Amniotic stem cell (primary cell): Measurements from ENCODE around the gene ZNF684.
"Not testable (repeated sequence)": the region's sequence is repeated elsewhere in the genome, so short reads cannot be mapped to it uniquely, and the experiment has no call there.

Source experiments
- DNase-seq: peaks from one replicate; lab custom pipeline; 2025; lab: John Stamatoyannopoulos, UW

ZNF684 gene

DNA sequence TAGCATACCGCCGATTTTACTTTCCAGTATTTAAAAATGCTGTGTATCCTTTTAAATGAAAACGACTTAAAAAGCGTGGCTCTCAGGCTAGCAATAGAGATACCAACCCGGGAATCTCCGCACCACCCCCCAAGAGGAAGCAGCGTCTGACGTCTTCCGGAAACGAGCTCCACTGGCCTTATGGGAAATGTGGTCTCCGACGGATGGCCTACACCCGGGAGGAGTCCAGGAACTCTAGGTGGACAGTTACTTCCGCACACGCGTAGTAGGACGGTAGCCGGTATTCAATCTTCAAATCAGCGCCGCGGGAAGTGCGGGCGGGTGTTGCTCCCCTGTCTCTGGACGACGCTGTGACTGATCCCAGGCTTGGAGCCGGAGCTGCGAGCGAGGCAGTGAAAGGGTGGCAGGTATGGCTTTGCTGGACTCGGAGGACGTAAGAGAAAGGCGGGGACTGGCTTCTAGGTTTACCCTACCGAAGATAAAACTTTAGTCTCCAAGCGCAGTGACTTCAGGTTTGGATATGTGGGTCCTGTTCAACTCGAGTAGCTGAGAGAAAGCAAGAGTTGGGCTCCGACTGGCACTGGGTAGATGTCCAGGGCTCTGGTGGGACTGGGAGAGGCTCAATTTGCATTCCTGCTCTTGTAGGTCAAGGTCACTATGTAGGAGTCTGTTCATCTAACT lies at the start of gene ZNF684:
ZNF684 (plus strand) TSS at position 257 of the 681 bp plus-strand sequence. CDS start 1,530 bp downstream, outside the sequence.
- DNase-seq: peak; percentile 89

DNA sequence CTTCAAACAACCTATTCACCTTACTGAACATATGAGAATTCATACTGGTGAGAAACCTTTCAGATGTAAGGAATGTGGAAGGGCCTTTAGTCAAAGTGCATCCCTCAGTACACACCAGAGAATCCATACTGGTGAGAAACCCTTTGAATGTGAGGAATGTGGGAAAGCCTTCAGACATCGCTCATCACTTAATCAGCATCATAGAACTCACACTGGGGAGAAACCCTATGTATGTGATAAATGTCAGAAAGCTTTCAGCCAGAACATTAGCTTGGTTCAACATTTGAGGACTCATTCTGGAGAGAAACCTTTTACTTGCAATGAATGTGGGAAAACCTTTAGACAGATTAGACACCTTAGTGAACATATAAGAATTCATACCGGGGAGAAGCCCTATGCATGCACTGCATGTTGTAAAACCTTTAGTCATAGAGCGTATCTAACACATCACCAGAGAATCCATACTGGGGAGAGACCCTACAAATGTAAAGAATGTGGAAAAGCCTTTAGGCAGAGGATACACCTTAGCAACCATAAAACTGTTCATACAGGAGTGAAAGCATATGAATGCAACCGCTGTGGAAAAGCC lies 36.0 kb upstream of the ZNF684 start:
- DNase-seq: no peak

DNA sequence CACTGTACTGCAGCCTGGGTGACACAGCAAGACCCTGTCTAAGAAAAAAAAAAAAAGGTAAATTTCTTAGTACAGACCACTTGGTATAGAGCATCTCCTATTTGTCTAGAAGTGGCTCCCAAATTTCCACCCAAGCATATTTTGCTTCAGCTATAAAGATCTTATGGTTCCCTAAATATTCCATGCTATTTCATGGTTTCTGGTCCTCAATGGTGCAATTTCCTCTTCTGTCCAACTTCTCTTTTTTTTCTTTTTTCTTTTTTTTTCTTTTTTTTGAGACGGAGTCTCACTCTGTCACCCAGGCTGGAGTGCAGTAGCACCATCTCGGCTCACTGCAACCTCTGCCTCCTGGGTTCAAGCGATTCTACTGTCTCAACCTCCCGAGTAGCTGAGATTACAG lies 28.8 kb upstream of the ZNF684 start:
- not testable (repeated sequence) for DNase-seq

DNA sequence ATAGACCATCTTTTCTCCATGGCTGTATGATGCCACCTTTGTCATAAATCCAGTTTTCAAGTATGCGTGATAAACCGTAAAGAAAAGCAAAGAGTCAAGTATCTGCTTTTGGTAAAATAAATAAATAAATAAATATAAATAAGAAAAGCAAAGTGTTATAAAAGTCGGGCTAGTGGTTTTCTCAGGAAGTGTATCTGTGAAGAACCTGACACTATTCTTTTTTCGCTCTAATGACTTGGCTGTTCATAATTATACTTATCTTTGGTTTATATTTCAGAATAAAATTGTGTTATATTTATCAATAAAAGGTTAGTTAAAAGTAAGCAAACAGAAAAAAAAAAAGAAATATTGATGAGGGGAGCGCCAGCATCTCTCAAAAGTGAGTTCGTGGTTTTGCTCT lies 23.5 kb upstream of the ZNF684 start:
- DNase-seq: no peak

DNA sequence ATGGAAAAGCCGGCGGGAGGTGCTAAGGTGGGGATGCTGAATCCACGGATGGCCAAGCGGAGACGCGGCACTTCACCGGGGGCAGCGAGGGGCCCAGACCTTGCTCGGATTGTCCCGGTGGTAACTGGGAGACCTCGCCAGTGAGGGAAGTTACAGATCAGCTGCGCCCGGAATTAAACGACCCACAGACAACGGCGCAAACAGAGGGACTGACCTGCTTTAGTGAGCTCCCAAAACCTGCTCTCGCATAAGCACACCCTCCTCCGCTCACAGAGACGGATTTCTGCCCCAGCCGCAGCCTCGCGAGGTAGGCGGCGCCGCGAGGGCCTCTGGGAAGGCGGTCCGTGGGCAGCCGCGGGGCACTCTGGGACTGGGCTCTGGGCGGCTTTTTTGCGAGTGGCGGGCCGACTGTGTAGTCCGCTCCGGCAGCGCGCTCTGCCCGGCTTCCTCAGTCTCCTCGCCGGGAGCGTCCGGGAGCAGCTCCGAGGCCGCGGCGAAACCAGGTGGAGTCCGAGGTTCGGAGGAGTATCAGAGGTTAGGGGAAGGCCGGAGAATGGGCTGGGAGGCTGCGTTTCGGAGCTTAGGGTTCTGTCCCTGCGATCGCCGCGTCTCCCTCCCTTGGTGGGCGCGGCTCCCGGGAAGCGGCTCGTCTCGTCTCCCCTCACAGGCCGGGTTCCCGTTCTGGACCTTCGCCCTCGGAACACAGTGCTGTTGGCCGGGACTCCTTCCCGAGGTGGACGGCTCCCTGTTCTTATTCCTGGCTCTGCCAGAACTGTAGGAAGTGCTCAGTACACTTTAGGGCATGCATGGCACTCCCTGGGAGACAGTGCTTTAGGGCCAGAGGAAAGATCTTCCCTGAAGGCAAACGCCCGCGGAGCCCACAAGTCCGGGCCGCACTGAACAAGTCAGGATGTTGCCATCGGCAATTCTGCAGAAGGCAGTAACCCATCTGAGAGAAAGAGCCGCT lies 22.8 kb upstream of the ZNF684 start, which contains the start of gene EXO5:
EXO5 (plus strand) TSS at position 393 of the 967 bp plus-strand sequence. CDS start 5,778 bp downstream, outside the sequence.
- peak; percentile 68 for DNase-seq

DNA sequence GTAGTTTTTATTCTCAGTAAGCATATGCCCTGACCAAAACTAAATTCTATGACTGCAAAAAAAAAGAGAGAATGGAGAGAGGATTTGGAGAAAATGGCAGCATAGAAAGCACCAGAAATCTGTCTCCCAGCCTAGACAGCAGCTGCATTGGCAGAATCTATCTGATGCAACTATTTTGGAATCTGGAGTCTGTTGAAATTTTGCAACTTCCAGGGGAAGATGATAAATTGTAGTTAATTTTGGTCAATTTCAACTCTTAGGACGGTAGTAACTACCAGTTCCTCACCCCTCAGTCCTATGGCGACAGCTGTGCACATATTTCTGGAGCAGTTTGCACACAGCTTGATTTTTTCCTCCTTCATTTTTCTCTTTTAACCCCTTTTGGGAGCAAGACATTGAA lies 11.9 kb upstream of the ZNF684 start:
- DNase-seq: no peak

DNA sequence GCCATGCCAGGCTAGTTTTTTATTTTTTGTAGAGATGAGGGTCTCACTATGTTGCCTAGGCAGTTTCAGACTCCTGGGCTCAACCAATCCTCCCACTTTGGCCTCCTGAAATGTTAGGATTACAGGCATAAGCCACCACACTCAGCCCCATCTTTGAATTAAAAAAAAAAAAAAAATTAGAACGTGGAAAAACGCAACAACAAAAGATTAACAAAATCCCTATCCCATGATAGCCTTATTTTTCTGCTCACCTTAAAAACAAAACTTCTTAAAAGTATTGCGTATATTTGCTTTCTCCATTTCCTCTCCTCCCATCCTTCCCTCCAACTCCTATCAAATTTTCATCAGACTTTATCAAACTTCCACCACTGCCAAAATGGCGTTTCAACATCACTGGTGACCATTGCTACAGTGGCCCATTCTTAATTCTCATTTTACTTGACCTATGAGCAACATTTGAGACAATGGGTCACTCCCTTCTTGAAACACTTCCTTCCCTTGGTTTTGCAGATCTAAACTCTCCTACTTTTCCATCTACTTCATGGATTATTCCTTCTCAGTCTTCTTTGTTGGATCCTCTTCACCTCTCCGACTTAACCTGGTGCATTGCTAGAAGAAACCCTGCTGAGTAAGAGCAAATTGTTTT lies 579 bp upstream of the ZNF684 start:
- no peak for DNase-seq

DNA sequence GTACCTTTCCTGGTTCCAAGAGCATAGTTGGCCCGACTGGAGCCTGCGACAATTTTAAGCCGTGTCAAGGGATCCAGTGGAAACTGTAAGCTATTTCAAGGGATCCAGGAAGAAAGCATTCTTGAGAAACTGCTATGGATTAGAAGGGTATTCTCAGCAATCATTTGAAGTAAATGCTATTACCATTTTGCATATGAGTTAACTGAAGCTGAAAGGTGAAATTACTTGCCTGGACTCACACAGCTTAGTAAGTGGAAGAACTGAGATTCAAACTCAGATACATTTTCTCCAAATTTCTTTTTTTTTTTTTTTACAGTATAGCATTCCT lies 589 bp downstream of the ZNF684 start:
- no peak for DNase-seq

DNA sequence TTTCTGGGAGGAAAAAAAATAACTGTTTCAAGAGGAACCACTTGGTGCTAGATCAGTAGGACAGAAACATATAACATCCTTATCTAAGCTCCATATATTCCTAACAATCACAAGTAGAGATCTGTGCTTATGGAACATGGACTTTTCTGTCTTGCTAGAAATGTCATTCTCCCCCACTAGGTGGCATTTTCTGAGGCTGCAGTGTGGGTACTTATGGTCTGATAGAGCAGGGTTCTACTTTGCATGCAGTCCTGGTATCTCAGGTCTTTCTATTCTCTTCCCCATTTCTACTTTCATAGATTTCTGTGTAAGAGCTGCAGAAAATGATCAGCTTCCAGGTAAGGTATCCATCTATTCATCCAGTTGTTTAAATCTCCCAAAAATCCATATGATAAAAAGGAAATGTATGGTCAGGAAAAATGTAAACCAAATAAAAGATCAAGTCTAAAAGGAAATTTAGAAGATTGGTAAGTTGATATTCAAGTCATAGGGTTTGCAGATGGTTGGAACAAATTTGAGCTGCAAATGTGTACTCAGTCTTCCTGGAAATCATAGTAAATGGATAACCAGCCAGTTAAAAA lies 1.5 kb downstream of the ZNF684 start:
- peak; percentile 3 for DNase-seq

DNA sequence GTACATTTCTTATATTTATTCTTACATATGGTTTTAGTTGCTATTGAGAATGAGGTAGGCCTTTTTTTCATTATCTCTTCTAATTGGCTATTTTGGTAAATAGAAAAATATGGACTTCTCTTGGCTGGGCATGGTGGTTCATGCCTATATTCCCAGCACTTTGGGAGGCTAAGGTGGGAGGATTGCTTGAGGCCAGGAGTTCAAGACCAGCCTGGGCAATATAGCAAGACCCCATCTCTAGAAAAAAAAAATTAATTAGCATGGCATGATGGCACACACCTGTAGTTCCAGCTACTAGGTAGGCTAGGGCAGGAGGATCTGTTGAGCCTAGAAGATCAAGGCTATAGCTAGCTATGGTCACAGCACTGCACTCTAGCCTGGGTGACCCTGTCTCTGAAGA lies 3.2 kb downstream of the ZNF684 start:
- no peak for DNase-seq

DNA sequence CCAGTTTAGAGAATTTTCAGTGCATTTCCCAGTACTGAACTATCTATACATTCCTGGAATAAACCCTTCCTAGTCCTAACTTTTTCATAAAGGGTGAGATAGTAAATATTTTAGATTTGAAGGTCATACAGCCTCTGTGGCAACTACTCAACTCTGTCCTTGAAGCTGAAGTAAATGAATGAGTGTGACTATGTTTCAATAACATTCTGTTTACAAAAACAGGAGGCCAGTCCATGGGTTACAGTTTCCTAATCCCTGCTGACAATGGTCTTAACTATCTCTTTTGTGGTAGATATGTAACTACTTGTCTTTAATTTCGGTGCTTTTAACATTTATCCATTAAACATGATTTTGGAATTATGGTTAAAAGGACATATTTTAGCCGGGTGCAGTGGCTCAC lies 4.3 kb downstream of the ZNF684 start:
- no peak for DNase-seq

DNA sequence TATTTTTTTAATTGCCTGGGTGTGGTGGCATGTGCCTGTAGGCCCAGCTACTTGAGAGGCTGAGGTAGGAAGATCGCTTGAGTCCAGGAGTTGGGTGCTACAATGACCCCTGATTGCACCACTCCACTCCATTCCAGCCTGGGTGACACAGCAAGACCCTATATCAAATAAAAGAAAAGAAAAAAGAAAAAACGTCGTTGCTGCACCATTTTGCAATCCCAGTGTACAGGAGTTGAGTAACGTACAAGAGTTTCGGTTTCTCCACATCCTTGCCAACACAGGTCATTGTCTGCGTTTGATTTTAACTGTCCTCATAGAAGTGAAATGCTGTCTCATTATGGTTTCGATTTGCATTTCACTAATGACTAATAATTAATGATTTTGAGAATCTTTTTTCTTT lies 7.9 kb downstream of the ZNF684 start:
- DNase-seq: no peak

DNA sequence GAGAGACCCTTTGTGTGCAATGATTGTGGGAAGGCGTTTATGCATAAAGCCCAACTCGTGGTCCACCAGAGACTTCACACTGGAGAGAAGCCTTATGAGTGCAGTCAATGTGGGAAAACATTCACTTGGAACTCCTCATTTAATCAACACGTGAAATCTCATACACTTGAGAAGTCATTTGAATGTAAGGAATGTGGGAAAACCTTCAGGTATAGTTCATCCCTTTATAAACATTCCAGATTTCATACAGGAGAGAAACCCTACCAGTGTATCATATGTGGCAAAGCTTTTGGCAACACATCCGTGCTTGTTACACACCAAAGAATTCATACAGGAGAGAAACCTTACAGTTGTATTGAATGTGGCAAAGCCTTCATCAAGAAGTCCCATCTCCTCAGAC lies 15.5 kb downstream of the ZNF684 start:
- DNase-seq: no peak

DNA sequence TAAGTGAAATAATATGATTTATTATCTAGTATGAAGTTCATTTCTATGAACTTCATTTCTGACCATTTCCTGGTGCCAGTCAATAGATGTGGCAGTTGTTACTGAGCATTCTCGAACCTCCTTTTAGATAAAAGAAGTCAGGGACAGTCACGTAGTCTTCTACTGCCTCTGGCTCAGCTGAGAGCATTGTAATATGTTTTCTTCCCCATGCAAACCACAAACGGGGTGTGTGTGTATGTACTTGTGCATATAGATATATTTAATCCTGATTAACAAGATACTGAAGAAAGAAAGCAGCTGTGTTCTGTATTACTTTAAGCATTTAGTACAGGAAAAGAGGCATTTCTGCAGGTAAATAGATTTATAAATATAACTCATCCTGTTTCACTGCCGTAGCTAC lies 21.6 kb downstream of the ZNF684 start:
- DNase-seq: no peak

DNA sequence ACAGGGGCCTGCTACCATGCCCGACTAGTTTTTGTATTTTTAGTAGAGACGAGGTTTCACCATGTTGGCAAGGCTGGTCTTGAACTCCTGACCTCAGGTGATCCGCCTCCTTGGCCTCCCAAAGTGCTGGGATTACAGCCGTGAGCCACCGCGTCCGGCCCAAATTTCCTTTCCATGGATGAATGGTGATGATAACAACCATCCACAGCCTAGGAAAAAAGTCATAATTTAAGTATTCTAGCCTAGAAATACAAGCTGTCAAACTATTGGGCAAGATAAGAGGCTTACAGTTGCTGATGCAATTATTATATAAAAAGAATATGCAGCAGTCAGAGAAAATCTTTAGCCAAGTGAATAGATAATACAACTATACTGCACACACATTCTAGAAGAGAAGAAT lies 23.4 kb downstream of the ZNF684 start:
- DNase-seq: not testable (repeated sequence)

DNA sequence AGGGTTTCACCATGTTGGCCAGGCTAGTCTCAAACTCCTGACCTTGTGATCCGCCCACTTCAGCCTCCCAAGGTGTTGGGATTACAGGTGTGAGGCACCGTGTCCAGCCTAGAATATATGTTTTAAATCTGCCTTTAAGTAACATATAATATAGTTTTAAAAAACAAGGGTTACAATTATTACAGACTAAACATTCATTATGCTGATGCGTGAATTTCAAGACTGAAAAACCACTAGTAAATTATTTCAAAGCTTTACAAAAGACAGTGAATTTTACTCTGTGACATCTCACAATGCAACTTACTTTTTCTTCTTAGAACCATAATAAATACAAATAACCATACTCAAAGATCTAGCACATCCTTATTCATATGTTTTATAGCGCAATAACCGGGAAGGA lies 24.7 kb downstream of the ZNF684 start:
- DNase-seq: no peak

DNA sequence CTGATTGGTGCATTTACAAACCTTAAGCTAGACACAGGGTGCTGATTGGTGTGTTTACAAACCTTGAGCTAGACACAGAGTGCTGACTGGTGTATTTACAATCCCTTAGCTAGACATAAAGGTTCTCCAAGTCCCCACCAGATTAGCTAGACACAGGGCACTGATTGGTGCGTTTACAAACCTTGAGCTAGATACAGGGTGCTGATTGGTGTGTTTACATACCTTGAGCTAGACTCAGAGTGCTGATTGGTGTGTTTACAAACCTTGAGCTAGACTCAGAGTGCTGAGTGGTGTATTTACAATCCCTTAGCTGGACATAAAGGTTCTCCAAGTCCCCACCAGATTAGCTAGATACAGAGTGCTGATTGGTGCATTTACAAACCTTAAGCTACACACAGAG lies 26.8 kb downstream of the ZNF684 start:
- DNase-seq: not testable (repeated sequence)

DNA sequence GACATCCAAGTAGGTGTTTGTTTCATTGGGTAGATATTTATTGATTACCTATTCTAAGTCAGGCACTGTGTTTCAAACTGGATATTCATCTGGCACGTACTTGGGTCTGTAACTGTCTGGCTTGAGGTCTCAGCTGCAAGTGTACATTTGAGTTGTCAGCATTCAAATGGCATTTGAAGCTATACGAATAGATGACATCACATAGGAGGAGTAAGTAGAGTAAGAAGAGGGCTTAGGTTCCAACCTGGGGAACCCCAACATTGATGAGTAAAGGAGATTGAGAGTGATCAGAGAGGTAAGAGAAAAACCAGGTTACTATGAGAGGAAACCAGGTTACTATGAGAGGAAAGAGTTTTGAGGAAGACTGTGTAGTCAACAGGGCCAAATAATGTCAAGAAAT lies 30.7 kb downstream of the ZNF684 start:
- no peak for DNase-seq

DNA sequence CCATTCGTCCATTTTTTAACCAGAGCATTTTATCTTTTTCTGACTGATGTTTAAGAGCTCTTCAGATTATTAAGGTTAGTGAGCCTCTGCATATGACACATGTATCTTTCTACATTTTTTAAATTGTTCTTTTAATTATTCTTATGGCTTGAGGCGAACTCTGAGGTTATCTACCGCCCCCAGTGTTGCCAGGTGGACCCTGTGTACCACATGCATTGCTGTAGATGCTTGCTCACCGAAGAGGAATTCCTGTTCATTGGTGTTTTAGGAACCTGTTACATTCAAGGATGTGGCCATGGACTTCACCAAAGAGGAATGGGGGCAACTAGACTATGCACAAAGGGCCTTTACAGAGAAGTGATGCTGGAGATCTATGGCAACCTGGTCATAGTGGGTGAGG lies 31.8 kb downstream of the ZNF684 start:
- no peak for DNase-seq

DNA sequence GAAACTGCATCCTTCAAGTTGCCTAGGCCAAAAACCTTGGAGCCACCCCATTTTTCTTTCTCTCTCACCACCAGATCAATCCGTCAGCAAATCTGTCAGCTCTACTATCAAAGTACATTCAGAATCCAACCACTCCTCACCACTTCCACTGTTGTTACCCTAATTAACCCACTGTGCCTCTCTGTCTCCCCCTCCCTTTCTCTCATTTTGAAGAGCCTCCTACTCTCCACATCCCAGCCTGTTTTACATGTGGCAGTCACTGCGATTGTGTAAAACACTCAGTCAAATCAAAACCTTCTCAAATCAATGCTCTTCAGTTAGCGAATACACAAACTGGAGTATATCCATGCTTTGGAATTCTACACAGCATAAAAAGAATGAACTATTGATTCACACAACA lies 33.1 kb downstream of the ZNF684 start:
- DNase-seq: no peak

DNA sequence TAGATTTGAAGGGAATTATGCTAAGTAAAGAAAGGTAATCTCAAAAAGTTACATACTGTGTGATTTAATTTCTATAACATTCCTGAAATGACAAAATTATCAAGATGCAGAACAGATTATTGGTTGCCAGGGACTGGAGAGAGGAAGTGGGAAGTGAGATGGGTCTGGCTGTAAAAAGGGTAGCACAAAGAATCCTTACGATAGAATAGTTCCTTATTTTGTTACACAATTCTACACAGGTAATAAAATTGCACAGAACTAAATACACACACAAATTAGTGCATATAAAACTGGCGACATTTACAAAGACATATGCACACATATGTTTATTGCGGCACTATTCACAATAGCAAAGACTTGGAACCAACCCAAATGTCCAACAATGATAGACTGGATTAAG lies 33.5 kb downstream of the ZNF684 start:
- no peak for DNase-seq

DNA sequence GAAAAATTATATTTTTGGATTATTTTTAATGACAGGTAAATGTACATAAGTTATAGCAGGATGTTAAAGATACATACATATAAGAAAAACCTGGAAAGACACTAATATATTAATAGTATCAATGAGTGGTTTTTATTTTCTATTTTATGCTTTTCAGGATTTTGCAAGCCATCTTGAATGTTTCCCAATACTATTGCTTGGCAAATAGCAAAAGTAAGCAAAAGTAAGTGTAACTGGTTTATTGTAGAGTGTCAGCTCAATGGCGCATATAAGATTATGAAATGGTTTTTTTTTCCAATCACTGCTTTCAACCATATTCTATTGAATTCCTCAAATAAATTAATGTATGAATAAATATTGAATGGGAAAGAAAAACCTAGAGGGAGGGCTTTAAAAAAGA lies 36.4 kb downstream of the ZNF684 start:
- DNase-seq: no peak
